Measurements from ENCODE around the gene SLC35B3. TPM values are rescaled to one million over a fixed set of nuclear protein-coding genes. Genes with fewer than 3 reads are reported as not detected.
"Not testable (repeated sequence)": the region's sequence is repeated elsewhere in the genome, so short reads cannot be mapped to it uniquely, and the experiment has no call there.

SLC35B3 gene
- 12.2 and 18.7 TPM in 2 replicates for total RNA-seq

GRCh38 chr6:8435093-8435844, at the start of gene SLC35B3:
SLC35B3 (minus strand) TSS chr6:8435545.
- DNase-seq (ENCODE audit: low read depth in 2 of 2), result peak; percentile 93 to 95

DNA sequence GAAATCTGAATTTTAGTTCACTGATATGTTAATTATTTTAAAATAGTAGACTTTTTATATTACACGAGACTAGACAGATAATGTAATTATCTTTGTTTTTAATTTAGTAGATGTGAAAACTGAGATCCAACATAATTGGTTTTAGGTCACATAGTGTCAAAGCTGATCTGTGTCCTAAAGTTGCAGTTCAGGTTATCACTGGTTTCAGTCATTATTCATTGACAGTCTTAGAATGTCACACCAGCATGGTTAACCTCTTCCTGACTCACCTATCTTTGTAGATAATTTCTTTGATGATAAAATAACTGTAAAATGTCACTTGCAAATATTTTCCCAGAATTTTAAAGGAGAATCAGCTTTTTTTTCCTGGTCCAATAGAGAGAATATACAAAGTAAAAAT, 48.3 kb upstream of the SLC35B3 start:
- DNase-seq (ENCODE audit: low read depth in 2 of 2), result no peak

- no peak for DNase-seq (ENCODE audit: low read depth in 2 of 2)
These were observed 46.4 kb upstream of the SLC35B3 start for GRCh38 chr6:8481727-8482126.

DNA sequence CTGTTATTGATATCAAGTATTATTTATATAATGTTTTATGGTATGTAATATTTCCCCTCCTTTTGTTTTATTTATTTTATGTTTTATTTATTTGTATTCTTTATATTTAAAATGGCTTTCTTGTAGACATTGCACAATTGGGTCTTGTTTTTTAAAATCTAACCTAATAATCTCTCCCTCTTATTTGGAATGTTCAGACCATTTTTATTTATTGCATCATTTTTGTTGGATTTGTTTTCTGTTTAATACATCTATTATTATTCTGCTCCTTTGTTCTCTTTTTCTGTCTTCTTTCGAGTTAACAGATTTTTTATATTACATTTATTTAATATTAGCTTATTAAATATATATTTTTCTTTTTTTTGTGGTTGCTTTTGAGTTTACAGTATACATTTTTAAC, 43.1 kb upstream of the SLC35B3 start:
- DNase-seq (ENCODE audit: low read depth in 2 of 2), result no peak

DNA sequence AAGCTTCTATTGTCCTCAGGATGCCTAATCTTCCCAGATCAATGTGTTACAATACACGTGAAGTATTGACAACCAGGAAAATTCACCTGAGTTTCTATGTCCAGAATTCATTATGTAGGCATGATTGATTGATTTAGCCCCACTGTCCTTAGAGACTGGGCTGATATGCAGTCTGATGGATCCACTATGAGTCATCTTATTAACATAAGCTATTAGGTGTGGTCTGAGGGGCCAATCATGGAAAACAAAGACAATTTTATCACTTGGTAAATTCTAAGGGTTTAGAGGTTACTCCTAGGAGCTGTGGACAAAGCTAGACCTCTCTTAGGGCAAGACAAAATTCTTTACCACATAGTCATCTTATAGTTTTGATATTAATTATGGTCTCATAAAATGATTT, 41.3 kb upstream of the SLC35B3 start:
- no peak for DNase-seq (ENCODE audit: low read depth in 2 of 2)

- DNase-seq (ENCODE audit: low read depth in 2 of 2), result no peak
These were observed 33.4 kb upstream of the SLC35B3 start for GRCh38 chr6:8468552-8469356.

DNA sequence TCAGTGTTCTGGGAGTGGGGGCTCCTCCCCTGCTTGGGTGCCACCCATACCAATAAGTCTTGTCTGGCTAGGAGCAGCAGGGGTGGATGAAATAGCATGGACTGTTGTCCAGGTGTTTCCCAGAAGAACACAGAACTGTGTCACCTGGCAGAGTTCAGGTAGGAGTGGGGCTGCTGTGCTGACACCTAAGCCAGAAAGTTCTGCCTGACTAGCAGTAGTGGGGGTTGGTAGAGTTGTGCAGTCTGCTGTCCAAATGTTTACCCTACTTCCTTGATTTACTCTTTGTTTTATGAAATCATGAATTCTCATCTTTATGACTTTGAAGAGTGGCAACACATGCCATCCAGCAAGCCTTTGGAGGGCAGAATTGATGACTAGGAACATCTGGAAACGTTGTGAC, 27.3 kb upstream of the SLC35B3 start:
- no peak for DNase-seq (ENCODE audit: low read depth in 2 of 2)

DNA sequence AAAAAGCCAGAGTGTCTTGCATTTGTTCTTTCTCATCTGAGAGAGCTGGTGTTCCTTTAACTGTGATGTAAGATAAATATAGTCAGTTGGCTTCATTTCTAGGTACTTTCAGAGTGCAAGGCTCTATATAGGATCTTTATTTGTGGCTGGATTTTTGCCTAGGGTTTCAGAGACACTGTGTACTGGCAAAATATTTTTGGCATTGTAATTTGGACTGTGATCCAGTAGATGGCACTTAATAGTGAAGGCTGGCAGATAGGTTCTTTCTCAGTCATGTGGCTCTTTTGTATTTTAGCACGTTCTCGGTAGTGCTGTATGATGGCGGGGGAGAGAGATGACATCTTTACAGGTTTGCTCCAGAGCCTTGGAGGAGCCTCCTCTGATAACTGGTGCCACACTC, 26.8 kb upstream of the SLC35B3 start:
- no peak for DNase-seq (ENCODE audit: low read depth in 2 of 2)

GRCh38 chr6:8446391-8446790, 11.0 kb upstream of the SLC35B3 start:
- DNase-seq (ENCODE audit: low read depth in 2 of 2), result no peak

DNA sequence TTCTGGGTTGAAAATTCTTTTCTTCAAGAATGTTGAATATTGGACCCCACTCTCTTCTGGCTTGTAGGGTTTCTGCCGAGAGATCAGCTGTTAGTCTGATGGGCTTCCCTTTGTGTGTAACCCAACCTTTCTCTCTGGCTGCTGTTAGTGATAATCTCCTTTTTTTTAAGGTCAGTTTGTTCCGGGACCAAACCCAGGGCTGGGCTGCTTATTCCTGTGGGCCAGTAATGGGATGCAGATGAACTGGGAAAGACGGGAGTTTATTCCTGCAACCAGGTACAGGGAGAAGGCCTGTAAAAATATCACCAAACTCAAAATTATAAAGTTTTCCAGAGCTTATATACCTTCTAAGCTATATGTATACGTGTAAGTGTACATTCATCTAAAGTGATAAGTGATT, 10.6 kb upstream of the SLC35B3 start:
- not testable (repeated sequence) for DNase-seq (ENCODE audit: low read depth in 2 of 2)

- no peak for DNase-seq (ENCODE audit: low read depth in 2 of 2)
These were observed 6.8 kb upstream of the SLC35B3 start for GRCh38 chr6:8442150-8442549.

DNA sequence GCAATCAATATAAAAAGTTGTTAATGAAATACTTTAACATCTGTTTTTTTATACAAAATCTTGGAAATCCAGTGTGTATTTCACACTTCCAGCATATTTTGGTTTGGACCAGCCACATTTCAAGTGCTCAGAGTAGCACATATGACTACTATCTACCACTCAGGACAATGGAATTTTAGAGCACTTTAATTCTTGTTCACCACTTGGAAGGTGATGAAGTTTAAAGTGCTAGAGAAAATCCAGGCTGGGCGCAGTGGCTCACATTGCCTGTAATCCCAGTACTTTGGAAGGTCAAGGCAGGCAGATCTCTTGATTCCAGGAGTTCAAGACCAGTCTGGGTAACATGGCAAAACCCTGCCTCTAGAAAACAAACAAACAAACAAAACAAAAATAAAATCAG, 6.1 kb upstream of the SLC35B3 start:
- no peak for DNase-seq (ENCODE audit: low read depth in 2 of 2)

- DNase-seq (ENCODE audit: low read depth in 2 of 2), result no peak
These were observed 4.4 kb upstream of the SLC35B3 start for GRCh38 chr6:8439601-8440268.

DNA sequence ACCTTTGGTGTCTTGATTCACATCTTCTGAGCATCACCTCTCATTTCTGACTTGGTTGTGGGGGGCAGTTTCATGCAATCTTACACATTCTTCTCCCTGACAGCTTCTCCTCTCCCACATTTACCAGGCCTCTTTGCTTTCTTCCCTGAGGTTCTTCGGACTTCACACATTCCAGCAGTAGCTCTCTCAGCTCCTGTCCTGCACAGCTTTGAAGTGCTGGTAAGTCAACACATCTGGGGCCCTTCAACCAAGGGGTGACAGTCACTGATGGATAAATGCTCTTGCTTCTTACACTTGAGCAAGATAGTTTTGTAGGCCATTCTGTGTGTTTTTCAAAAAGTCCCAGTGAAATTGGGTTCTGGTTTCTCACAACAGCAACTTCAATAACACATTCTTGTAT, 2.5 kb upstream of the SLC35B3 start:
- no peak for DNase-seq (ENCODE audit: low read depth in 2 of 2)

GRCh38 chr6:8436966-8437365, 1.6 kb upstream of the SLC35B3 start:
- no peak for DNase-seq (ENCODE audit: low read depth in 2 of 2)

GRCh38 chr6:8435845-8436168, 462 bp upstream of the SLC35B3 start:
- no peak for DNase-seq (ENCODE audit: low read depth in 2 of 2)

DNA sequence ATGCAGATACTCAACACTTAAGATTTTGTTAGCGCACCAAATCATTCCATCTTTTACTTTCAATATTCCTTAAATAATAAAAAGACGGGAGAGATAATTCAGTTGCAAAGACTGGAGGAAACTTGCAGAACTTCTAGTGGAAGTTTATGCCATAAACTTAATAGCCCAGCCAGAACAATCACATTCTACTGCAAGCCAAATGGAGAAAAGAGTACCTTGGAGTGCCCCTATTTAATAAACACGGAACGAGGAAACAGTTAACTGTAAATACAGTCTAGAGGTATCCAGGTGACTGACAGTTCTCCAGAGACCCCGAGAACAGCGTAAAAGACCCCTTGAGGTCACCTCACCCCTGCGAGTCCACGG, 635 bp downstream of the SLC35B3 start:
- DNase-seq (ENCODE audit: low read depth in 2 of 2), result no peak

DNA sequence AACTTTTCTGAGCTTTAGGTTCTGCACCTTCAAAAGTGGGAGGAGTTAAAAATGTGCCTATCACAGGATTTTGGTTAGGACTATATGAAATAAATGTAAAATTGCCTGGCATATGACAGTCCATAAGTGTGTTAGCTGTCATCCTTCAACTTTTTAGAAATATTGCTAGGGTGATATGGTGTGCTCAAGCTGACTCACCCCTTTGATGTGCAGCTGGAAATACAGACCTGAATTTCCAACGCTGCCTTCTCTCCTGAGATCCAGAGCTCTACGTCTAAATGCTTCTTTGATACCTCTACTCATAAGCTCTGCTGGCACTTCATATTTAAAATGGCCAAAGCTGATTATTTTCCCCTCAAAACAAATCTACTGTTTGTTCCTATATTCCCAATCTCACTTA, 2.7 kb downstream of the SLC35B3 start:
- DNase-seq (ENCODE audit: low read depth in 2 of 2), result no peak

DNA sequence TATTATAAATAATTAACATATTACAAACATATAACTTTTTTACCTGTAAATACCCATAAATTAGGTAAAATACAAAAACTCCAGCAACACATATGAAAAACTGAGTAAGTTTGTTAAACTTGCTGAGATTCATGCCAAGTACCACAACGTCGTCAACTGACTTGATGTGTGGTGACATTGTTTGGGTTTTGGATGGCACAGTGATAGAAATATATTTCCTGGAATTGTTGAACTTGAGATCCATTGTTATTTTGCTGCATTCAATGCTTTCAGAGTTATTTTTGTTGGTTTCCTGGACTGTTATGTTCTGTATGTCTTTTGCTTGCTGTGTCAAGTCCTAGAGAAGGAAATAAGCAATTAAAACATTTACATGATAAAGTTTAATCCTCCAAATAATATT, 5.5 kb downstream of the SLC35B3 start:
- peak; percentile 22 to 73 for DNase-seq (ENCODE audit: low read depth in 2 of 2)

DNA sequence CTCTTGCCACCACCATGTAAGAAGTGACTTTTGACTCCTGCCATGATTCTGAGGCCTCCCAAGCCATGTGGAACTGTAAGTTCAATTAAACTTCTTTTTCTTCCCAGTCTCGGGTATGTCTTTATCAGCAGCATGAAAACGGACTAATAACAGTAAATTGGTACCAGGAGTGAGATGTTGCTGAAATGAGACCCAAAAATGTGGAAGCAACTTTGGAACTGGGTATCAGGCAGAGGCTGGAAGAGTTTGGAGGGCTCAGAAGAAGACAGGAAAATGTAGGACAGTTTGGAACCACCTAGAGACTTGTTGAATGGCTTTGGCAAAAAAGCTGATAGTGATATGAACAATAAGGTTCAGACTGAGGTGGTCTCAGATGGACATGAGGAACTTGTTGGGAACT, 8.8 kb downstream of the SLC35B3 start:
- not testable (repeated sequence) for DNase-seq (ENCODE audit: low read depth in 2 of 2)

GRCh38 chr6:8420031-8420588, 15.2 kb downstream of the SLC35B3 start:
- no peak for DNase-seq (ENCODE audit: low read depth in 2 of 2)

DNA sequence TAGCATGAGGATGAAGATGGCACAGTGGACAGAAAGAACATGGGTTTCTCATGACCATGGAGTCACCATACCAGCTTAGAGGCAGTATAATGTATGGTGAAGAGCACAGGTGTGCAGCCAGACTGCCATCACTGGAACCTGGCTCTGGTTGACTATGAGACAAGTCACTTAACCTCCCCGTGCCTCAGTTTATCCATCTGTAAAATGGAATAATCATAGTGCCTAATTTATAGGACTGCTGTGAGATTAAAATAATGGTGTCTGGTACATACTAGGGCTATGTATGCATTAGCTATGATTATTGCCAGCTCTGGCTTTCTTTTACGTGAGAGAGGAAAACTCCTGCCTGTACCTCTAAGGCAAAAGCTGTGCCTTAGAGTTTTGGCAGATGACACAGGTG, 19.4 kb downstream of the SLC35B3 start:
- DNase-seq (ENCODE audit: low read depth in 2 of 2), result no peak

All from lung microvascular endothelial cell (primary cell).